HCT116 (cell line): ENCODE results near the gene GBX1. TPM values are rescaled to one million over a fixed set of nuclear protein-coding genes. Genes with fewer than 3 reads are reported as not detected.

ENCODE experiments used
- ATAC-seq: fragments of 200-7000 bp; cut with Tn5 transposase; 2 replicates; pipeline ENCODE4 v1.9.1; 2020; ENCODE audit warnings: mild to moderate bottlenecking, moderate library complexity
- Bru-seq: library from RNA; stranded (reverse); fragments of 400-500 nt; gene quantifications from one replicate; lab custom pipeline; 2021; lab: Mats Ljungman, UMichigan
- BruChase-seq, 2 experiments: library from RNA; stranded (reverse); fragments of 400-500 nt; gene quantifications; one replicate each; lab custom pipeline; 2021; lab: Mats Ljungman, UMichigan
- BruUV-seq: library from RNA; stranded (reverse); fragments of 400-500 nt; replicated peaks from 2 replicates; lab custom pipeline; 2021; lab: Mats Ljungman, UMichigan
- CTCF ChIA-PET: fragments of 300-600 bp; sonication (Branson Sonifier 250); formaldehyde crosslinking; loops from one replicate; lab custom pipeline; 2021; ENCODE audit warnings: antibody characterized with exemption; lab: Charles Lee
- POLR2A ChIA-PET: fragments of 300-600, 350-600 bp; sonication (Branson Sonifier 250); formaldehyde crosslinking; loops from one replicate; lab custom pipeline; 2021; ENCODE audit warnings: antibody characterized with exemption; lab: Charles Lee
- RAD21 ChIA-PET, 2 experiments: fragments of 300-600 bp; sonication (Branson Sonifier 250); formaldehyde crosslinking; loops; one replicate each; lab custom pipeline; 2023; ENCODE audit warnings: low total read pairs in 2 of 2; ENCODE audit not compliant: uncharacterized antibody in 2 of 2, unreplicated experiment in 2 of 2, low non-redundant PET in 1 of 2; lab: Charles Lee
- DNase-seq: peaks from one replicate; pipeline ENCODE4 v3.0.0-alpha.2; 2010; ENCODE audit warnings: low read depth, low spot score
- H2AFZ ChIP-seq: fragments of 200-600 bp; shearing (Covaris generic), sonication (generic); 2 replicates; pipeline ENCODE4 v1.6.1; 2017; ENCODE audit warnings: low read depth, mixed run types, mixed read lengths, antibody characterized with exemption, low read length; ENCODE audit not compliant: poor library complexity, severe bottlenecking
- H3K27ac ChIP-seq: 2 replicates; pipeline ENCODE4 v1.5.1; 2012; ENCODE audit warnings: low read depth, low read length
- H3K27me3 ChIP-seq: fragments of 200-600 bp; sonication (generic); 2 replicates; pipeline ENCODE4 v1.6.1; 2016; ENCODE audit warnings: mixed run types, low read length, mixed read lengths; ENCODE audit not compliant: insufficient read depth
- H3K36me3 ChIP-seq, 2 experiments: fragments of 200-500 bp in 1 of 2; fragments of 200-600 bp in 1 of 2; sonication (Bioruptor generic) in 1 of 2; sonication (generic) in 1 of 2; 2 replicates each; pipeline versions ENCODE4 v1.5.1 to v1.6.1; 2014 to 2016; ENCODE audit warnings: low read length in 2 of 2, inconsistent platforms in 1 of 2, mixed read lengths in 1 of 2, mixed run types in 1 of 2; ENCODE audit not compliant: insufficient read depth in 2 of 2, control insufficient read depth in 1 of 2
- H3K4me1 ChIP-seq, 2 experiments: fragments of 200-600 bp in 1 of 2; sonication (generic) in 1 of 2; 2 replicates each; pipeline versions ENCODE4 v1.5.1 to v1.6.1; 2012 to 2017; ENCODE audit warnings: low read length in 2 of 2, inconsistent platforms in 1 of 2, mild to moderate bottlenecking in 1 of 2, mixed read lengths in 1 of 2, mixed run types in 1 of 2, moderate library complexity in 1 of 2; ENCODE audit not compliant: insufficient read depth in 2 of 2, control insufficient read depth in 1 of 2
- H3K4me2 ChIP-seq: fragments of 200-600 bp; sonication (generic); 2 replicates; pipeline ENCODE4 v1.6.1; 2017; ENCODE audit warnings: mixed run types, low read length, mixed read lengths
- H3K4me3 ChIP-seq, 2 experiments: fragments of 200-600 bp in 1 of 2; sonication (generic) in 1 of 2; replicated peaks in 1 of 2; 2 replicates each; pipeline ENCODE4 v1.5.1; 2011 to 2016; ENCODE audit warnings: low read length in 2 of 2, control low read depth in 1 of 2, low read depth in 1 of 2, mild to moderate bottlenecking in 1 of 2, mixed read lengths in 1 of 2, mixed run types in 1 of 2
- H3K79me2 ChIP-seq: fragments of 200-600 bp; sonication (generic); 2 replicates; pipeline ENCODE4 v1.6.1; 2017; ENCODE audit warnings: mild to moderate bottlenecking, mixed run types, low read length, moderate library complexity, mixed read lengths; ENCODE audit not compliant: insufficient read depth
- H3K9ac ChIP-seq: fragments of 200-600 bp; sonication (generic); 2 replicates; pipeline ENCODE4 v1.6.1; 2016; ENCODE audit warnings: low read length, mixed read lengths
- H3K9me2 ChIP-seq: fragments of 200-600 bp; sonication (generic), shearing (Covaris generic); 2 replicates; pipeline ENCODE4 v1.6.1; 2017; ENCODE audit warnings: mixed run types, mild to moderate bottlenecking, moderate library complexity; ENCODE audit not compliant: insufficient read depth
- H3K9me3 ChIP-seq, 2 experiments: fragments of 200-500 bp in 1 of 2; fragments of 200-600 bp in 1 of 2; sonication (Bioruptor generic) in 1 of 2; sonication (generic) in 1 of 2; 2 replicates each; pipeline ENCODE4 v1.6.1; 2014 to 2017; ENCODE audit warnings: low read length in 2 of 2, mixed read lengths in 2 of 2, inconsistent platforms in 1 of 2, low read depth in 1 of 2, mild to moderate bottlenecking in 1 of 2, mixed run types in 1 of 2, moderate library complexity in 1 of 2; ENCODE audit not compliant: control insufficient read depth in 1 of 2, insufficient read depth in 1 of 2
- H4K20me1 ChIP-seq: fragments of 200-600 bp; sonication (generic), shearing (Covaris generic); 2 replicates; pipeline ENCODE4 v1.6.1; 2017; ENCODE audit warnings: mixed run types, mild to moderate bottlenecking, moderate library complexity; ENCODE audit not compliant: insufficient read depth
- CBX3 ChIP-seq: IDR thresholded peaks from 2 replicates; pipeline ENCODE4 v1.6.1; 2012; ENCODE audit warnings: low read depth
- POLR2AphosphoS5 ChIP-seq: IDR thresholded peaks from 2 replicates; pipeline ENCODE4 v1.6.1; 2011; ENCODE audit warnings: mild to moderate bottlenecking, low read depth, low read length, moderate library complexity
- intact Hi-C: fragments of 100-400 bp; cut with micrococcal nuclease; formaldehyde crosslinking; loops from 2 replicates; pipeline ENCODE4 v1.10.0; 2022
- long read RNA-seq: library from polyadenylated mRNA; unstranded; transcript quantifications from one replicate; pipeline ENCODE4 v2.0.0, GENCODE V29; 2021; ENCODE audit not compliant: unreplicated experiment
- polyA plus RNA-seq: library from polyadenylated mRNA; unstranded; fragments of >200 nt; gene quantifications from 2 replicates; pipeline ENCODE4 v1.2.1, GENCODE V29; 2012; ENCODE audit warnings: missing spikeins
- total RNA-seq: library from RNA; stranded (reverse); gene quantifications from one replicate; pipeline ENCODE4 v1.2.1, GENCODE V29; 2021; ENCODE audit not compliant: unreplicated experiment
- TF ChIP-seq, protein P1 (sequence below), 3 experiments: fragments of 200-600 bp in 1 of 3; sonication (generic) in 1 of 3; IDR thresholded peaks in 2 of 3; conservative IDR thresholded peaks in 1 of 3; 2 replicates each; pipeline ENCODE4 v1.5.1; 2012 to 2017; ENCODE audit warnings: low read depth in 2 of 3, low read length in 2 of 3, antibody characterized with exemption in 1 of 3, borderline replicate concordance in 1 of 3, control low read depth in 1 of 3, mild to moderate bottlenecking in 1 of 3, mixed read lengths in 1 of 3, mixed run types in 1 of 3, moderate library complexity in 1 of 3; ENCODE audit not compliant: insufficient read depth in 1 of 3

GBX1 gene
- total RNA-seq: 0.86 TPM
- 0.39 and 0.75 TPM in 2 replicates for polyA plus RNA-seq
- Bru-seq, nascent RNA: percentile 34 among the genes with signal in this experiment
- percentile 38 among the genes with signal in this experiment for BruChase-seq, experiment 1, labeled RNA remaining after a 6-hour chase
- BruChase-seq, experiment 2, labeled RNA remaining after a 2-hour chase: percentile 43 among the genes with signal in this experiment
- long read RNA-seq, partial matches to known transcripts: 0 of 1 reads
- long read RNA-seq, other reads (novel, unspliced or antisense): 1 of 1 reads

DNA sequence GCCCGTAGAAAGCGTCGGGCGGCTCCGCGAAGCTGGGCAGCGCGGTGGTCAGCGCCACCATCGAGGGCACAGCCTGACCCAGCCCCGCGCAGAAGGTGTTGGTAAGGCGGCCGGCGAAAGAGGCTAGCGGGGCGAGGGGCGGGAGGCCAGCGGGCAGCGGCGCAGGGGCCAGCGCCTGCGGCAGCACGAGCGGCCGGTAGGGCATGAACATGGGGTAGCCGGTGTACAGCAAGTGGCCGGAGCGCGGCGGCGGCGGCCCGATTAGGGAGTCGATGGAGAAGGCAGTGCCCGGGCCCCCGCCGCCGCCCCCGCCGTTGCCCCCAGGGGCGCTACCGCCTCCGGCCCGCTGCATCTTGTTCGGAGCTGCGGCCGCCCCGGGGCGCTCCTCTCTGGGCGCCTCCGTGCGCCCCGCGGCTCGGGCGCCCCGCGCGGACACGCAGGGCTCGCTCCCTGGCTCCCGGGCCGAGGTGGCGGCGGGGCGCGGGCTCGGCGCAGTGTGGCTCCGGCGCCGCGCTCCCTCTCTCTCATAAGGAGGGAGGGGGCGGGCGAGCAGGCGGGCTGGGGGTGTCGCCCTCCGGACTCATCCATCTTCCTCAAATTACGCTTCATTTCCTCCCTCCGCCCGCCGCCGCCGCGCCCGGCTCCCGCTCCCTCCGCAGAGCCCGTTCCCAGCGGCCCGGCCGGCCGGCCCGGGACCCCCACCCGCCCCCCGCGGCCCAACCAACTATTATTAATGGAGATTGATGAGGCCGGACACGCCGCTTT is at the start of gene GBX1:
Gene GBX1, minus strand, starts transcription at position 498 of the 765 bp plus-strand sequence. Its CDS starts 146 bp downstream, at position 352.
- Histone ChIP-seq H3K79me2 (no peaks in the 10 kb centered on the region), H3K4me2 (peak within 1 kb of the TSS; percentile 94), H4K20me1 (no peaks in the 10 kb centered on the region), H3K27ac (peak within 1 kb of the TSS; percentile 19; the same call in 1 of the 2 replicates), H2AFZ (peak within 1 kb of the TSS; percentile 40), H3K9ac (no peak within 1 kb of the TSS), H3K27me3 (no peaks in the 10 kb centered on the region), H3K9me2 (no peaks in the 10 kb centered on the region), H3K36me3 (no peaks in the 10 kb centered on the region), H3K4me1 (peaks cover 0 to 12% of the 10 kb centered on the region in 2 experiments; a peak in 2 of 4 replicates), H3K9me3 (no peaks in the 10 kb centered on the region), H3K4me3 (peak within 1 kb of the TSS; percentile 49 to 68)
- TF ChIP-seq, protein P1, sequence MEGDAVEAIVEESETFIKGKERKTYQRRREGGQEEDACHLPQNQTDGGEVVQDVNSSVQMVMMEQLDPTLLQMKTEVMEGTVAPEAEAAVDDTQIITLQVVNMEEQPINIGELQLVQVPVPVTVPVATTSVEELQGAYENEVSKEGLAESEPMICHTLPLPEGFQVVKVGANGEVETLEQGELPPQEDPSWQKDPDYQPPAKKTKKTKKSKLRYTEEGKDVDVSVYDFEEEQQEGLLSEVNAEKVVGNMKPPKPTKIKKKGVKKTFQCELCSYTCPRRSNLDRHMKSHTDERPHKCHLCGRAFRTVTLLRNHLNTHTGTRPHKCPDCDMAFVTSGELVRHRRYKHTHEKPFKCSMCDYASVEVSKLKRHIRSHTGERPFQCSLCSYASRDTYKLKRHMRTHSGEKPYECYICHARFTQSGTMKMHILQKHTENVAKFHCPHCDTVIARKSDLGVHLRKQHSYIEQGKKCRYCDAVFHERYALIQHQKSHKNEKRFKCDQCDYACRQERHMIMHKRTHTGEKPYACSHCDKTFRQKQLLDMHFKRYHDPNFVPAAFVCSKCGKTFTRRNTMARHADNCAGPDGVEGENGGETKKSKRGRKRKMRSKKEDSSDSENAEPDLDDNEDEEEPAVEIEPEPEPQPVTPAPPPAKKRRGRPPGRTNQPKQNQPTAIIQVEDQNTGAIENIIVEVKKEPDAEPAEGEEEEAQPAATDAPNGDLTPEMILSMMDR (IDR thresholded peaks at IDR 0.05 in 2 of 3, conservative IDR thresholded peaks at IDR 0.05 in 1 of 3; ENCODE audit: borderline replicate concordance in 1 of 3, insufficient read depth in 1 of 3, low read depth in 2 of 3, low read length in 2 of 3): peak in 1 of 3 experiments; percentile 23; a peak in 1 of 6 replicates
- no peak for TF ChIP-seq CBX3
- 0 out of 2 replicates have a peak, but pooled peaks have one; percentile 24 for TF ChIP-seq POLR2AphosphoS5
- ChIA-PET RAD21 (interaction anchor here (0.6 to 0.7 kb wide), 2 partner anchors 81 to 121 kb away, joined by 3 to 5 read pairs; no protein-coding TSS in a partner anchor), CTCF (interaction anchor here (0.6 to 1.4 kb wide), 9 partner anchors 8 to 742 kb away, joined by 3 to 8 read pairs (median 5); no protein-coding TSS in a partner anchor), POLR2A (interaction anchor here (0.6 kb wide), 1 partner anchor 20 kb away, joined by 4 read pairs; no protein-coding TSS in a partner anchor)
- BruUV-seq: no TSS peak
- DNase-seq (no peak), ATAC-seq (peak; percentile 58)
- intact Hi-C loops: no loop called here
